Measurements from ENCODE around the gene DBF4. TPM values are rescaled to one million over a fixed set of nuclear protein-coding genes. Genes with fewer than 3 reads are reported as not detected.

Gene DBF4
- total and polyA plus RNA-seq, 9 of the 15 experiments (the other 6 are each of a cell fraction or from before 2014, with no cell fraction given): 37.8 to 145 (median 104) TPM

DNA sequence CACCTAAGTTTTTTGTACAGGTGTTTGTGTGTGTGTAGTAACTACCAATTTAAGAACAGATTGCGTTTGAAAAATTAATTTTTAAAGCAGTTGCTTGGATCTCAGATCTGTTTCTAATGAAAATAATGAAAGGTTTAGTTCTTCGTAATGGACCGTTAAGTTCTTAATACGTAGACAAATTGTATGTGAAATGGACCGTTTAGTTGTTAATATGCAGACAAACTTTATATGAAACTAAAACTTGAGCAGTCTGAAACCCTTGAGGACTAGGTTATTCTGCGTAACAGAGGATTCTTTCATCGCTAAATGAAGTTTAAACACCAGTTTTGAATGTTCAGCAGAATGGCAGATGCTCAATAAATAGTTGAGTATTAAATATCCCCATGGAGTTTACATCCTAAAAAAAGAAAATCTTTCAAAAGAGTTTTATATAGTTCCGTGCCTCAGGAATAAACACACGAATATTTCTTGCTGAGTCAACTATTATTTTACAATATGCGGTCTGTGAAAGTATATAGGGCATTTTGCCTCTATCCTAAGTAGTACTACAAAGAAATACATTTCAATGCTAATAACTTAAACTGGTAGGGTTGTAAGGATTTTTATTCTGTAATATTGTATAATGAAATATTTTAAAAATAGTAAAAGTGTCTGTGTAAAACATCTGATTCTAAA lies 1.2 kb downstream of the DBF4 start (continued):
- TF ChIP-seq, protein P1, sequence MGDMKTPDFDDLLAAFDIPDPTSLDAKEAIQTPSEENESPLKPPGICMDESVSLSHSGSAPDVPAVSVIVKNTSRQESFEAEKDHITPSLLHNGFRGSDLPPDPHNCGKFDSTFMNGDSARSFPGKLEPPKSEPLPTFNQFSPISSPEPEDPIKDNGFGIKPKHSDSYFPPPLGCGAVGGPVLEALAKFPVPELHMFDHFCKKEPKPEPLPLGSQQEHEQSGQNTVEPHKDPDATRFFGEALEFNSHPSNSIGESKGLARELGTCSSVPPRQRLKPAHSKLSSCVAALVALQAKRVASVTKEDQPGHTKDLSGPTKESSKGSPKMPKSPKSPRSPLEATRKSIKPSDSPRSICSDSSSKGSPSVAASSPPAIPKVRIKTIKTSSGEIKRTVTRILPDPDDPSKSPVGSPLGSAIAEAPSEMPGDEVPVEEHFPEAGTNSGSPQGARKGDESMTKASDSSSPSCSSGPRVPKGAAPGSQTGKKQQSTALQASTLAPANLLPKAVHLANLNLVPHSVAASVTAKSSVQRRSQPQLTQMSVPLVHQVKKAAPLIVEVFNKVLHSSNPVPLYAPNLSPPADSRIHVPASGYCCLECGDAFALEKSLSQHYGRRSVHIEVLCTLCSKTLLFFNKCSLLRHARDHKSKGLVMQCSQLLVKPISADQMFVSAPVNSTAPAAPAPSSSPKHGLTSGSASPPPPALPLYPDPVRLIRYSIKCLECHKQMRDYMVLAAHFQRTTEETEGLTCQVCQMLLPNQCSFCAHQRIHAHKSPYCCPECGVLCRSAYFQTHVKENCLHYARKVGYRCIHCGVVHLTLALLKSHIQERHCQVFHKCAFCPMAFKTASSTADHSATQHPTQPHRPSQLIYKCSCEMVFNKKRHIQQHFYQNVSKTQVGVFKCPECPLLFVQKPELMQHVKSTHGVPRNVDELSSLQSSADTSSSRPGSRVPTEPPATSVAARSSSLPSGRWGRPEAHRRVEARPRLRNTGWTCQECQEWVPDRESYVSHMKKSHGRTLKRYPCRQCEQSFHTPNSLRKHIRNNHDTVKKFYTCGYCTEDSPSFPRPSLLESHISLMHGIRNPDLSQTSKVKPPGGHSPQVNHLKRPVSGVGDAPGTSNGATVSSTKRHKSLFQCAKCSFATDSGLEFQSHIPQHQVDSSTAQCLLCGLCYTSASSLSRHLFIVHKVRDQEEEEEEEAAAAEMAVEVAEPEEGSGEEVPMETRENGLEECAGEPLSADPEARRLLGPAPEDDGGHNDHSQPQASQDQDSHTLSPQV (IDR thresholded peaks at IDR 0.05): 0 out of 2 replicates have a peak, but pooled peaks have one; percentile 1
- TF ChIP-seq ZNF316 (IDR thresholded peaks at IDR 0.05) (peak; percentile 98), POLR2G (IDR thresholded peaks at IDR 0.05; ENCODE audit: low read depth, low read length) (0 out of 2 replicates have a peak, but pooled peaks have one; percentile 20), MAFK (IDR thresholded peaks at IDR 0.05; ENCODE audit: low read length) (peak; percentile 92), C11orf30 (IDR thresholded peaks at IDR 0.05; ENCODE audit: low read depth) (peak; percentile 96), POLR2H (tag; IDR thresholded peaks at IDR 0.05; ENCODE audit: low read depth) (0 out of 2 replicates have a peak, but pooled peaks have one; percentile 33)
- TF ChIP-seq, protein P2, sequence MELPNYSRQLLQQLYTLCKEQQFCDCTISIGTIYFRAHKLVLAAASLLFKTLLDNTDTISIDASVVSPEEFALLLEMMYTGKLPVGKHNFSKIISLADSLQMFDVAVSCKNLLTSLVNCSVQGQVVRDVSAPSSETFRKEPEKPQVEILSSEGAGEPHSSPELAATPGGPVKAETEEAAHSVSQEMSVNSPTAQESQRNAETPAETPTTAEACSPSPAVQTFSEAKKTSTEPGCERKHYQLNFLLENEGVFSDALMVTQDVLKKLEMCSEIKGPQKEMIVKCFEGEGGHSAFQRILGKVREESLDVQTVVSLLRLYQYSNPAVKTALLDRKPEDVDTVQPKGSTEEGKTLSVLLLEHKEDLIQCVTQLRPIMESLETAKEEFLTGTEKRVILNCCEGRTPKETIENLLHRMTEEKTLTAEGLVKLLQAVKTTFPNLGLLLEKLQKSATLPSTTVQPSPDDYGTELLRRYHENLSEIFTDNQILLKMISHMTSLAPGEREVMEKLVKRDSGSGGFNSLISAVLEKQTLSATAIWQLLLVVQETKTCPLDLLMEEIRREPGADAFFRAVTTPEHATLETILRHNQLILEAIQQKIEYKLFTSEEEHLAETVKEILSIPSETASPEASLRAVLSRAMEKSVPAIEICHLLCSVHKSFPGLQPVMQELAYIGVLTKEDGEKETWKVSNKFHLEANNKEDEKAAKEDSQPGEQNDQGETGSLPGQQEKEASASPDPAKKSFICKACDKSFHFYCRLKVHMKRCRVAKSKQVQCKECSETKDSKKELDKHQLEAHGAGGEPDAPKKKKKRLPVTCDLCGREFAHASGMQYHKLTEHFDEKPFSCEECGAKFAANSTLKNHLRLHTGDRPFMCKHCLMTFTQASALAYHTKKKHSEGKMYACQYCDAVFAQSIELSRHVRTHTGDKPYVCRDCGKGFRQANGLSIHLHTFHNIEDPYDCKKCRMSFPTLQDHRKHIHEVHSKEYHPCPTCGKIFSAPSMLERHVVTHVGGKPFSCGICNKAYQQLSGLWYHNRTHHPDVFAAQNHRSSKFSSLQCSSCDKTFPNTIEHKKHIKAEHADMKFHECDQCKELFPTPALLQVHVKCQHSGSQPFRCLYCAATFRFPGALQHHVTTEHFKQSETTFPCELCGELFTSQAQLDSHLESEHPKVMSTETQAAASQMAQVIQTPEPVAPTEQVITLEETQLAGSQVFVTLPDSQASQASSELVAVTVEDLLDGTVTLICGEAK (IDR thresholded peaks at IDR 0.05): 0 out of 2 replicates have a peak, but pooled peaks have one; percentile 48
- TF ChIP-seq, protein P2 (CRISPR knock-in tag; IDR thresholded peaks at IDR 0.05): no peak

All from K562 (cell line).